Measurements from ENCODE around the gene TMEM201. TPM values are rescaled to one million over a fixed set of nuclear protein-coding genes. Genes with fewer than 3 reads are reported as not detected.
"Not testable (repeated sequence)": the region's sequence is repeated elsewhere in the genome, so short reads cannot be mapped to it uniquely, and the experiment has no call there.

Gene TMEM201
- total RNA-seq, 2 donors from 2014 or later: 5.1 to 18.1 TPM

- intact Hi-C loops (cut with DNase I): no loop called here
- TF ChIP-seq, protein P1, sequence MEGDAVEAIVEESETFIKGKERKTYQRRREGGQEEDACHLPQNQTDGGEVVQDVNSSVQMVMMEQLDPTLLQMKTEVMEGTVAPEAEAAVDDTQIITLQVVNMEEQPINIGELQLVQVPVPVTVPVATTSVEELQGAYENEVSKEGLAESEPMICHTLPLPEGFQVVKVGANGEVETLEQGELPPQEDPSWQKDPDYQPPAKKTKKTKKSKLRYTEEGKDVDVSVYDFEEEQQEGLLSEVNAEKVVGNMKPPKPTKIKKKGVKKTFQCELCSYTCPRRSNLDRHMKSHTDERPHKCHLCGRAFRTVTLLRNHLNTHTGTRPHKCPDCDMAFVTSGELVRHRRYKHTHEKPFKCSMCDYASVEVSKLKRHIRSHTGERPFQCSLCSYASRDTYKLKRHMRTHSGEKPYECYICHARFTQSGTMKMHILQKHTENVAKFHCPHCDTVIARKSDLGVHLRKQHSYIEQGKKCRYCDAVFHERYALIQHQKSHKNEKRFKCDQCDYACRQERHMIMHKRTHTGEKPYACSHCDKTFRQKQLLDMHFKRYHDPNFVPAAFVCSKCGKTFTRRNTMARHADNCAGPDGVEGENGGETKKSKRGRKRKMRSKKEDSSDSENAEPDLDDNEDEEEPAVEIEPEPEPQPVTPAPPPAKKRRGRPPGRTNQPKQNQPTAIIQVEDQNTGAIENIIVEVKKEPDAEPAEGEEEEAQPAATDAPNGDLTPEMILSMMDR (IDR thresholded peaks at IDR 0.05): no peak
- no peak overlapping the region for H3K9ac ChIP-seq (ENCODE audit: low read depth in 2 of 2, low read length in 2 of 2)
- H3K9me3 ChIP-seq: no peaks in the 10 kb centered on the region
- no peak overlapping the region for H3K4me3 ChIP-seq
- H3K4me1 ChIP-seq: no peaks in the 10 kb centered on the region
- no peak for DNase-seq
- no peaks in the 10 kb centered on the region for H3K36me3 ChIP-seq
- H3K27me3 ChIP-seq: no peaks in the 10 kb centered on the region
- H3K27ac ChIP-seq: no peak overlapping the region
Measured at GRCh38 chr1:9624081-9624480, 35.4 kb downstream of the TMEM201 start.

GRCh38 chr1:9625030-9625429, 36.3 kb downstream of the TMEM201 start:
- H3K27ac ChIP-seq; H3K4me3 ChIP-seq; H3K27me3 ChIP-seq; H3K9ac ChIP-seq (ENCODE audit: low read depth in 2 of 2, low read length in 2 of 2); H3K36me3 ChIP-seq; H3K4me1 ChIP-seq; DNase-seq; H3K9me3 ChIP-seq: not testable (repeated sequence)
- intact Hi-C loops (cut with DNase I): loop anchor here (5.0 kb wide), 1 partner anchor 97 kb away; no protein-coding TSS in a partner anchor

GRCh38 chr1:9626201-9626608, 37.5 kb downstream of the TMEM201 start:
- TF ChIP-seq, protein P1 (IDR thresholded peaks at IDR 0.05): no peak
- Histone ChIP-seq H3K27ac (no peak overlapping the region), H3K27me3 (no peaks in the 10 kb centered on the region), H3K36me3 (no peaks in the 10 kb centered on the region), H3K4me1 (no peaks in the 10 kb centered on the region), H3K4me3 (no peak overlapping the region), H3K9ac (ENCODE audit: low read depth in 2 of 2, low read length in 2 of 2) (no peak overlapping the region), H3K9me3 (no peaks in the 10 kb centered on the region)
- intact Hi-C loops (cut with DNase I): loop anchor here (2.0 to 5.0 kb wide), 2 partner anchors 96 to 241 kb away; no protein-coding TSS in a partner anchor
- no peak for DNase-seq

DNA sequence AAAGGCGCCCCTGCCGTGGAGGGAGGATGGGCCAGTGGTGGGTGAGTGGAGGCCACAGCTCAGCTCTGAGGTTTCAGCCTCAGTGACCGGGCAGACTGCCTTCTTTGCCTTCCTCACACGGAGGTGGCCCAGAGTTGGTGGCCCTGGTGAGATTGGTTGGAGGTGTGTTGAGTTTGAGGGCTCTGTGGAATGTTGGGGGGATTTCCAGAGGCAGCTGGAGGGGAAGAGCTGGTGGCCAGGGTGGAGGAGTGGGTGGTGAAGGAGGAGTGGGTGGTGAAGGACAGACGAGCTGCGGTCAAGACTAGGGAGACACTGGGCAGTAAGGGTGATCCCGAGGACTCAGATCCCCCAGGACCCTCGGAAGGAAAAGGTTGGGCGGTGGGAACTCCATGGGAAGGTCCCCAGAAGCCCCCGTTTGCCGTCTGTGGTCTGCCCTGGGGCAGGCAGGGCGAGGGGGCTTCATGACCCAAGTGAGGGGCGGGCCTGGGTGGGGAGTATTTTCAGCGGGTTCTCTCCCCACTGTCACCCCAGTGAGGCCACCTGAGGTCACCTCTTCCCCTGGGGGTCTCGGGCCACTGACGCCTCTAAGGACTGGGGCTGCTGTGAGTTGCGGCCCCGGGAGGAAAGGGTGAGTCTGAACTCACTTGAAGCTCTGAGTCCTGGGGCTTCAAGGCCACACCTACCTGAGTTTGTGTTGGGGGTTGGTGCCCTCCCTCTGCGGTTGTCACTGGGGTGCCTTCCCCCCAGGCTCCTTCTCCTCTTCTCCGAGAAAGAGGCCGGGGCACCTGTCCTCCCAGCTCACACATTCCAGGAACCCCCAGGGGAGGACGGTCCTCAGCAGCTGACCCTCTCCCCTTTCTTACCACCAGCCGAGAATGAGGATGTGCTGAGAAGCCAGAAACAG, 40.1 kb downstream of the TMEM201 start:
- no peak overlapping the region for H3K27ac ChIP-seq
- no peaks in the 10 kb centered on the region for H3K36me3 ChIP-seq
- H3K9me3 ChIP-seq: no peaks in the 10 kb centered on the region
- H3K4me3 ChIP-seq: no peak overlapping the region
- DNase-seq: peak; percentile 26
- no peaks in the 10 kb centered on the region for H3K27me3 ChIP-seq
- H3K4me1 ChIP-seq: no peaks in the 10 kb centered on the region
- intact Hi-C loops (cut with DNase I): loop anchor here (5.0 kb wide), 1 partner anchor 94 kb away; no protein-coding TSS in a partner anchor
- H3K9ac ChIP-seq (ENCODE audit: low read depth in 2 of 2, low read length in 2 of 2): peak overlapping the region in 1 of 2 donors; percentile 35
- TF ChIP-seq, protein P1 (IDR thresholded peaks at IDR 0.05): no peak

DNA sequence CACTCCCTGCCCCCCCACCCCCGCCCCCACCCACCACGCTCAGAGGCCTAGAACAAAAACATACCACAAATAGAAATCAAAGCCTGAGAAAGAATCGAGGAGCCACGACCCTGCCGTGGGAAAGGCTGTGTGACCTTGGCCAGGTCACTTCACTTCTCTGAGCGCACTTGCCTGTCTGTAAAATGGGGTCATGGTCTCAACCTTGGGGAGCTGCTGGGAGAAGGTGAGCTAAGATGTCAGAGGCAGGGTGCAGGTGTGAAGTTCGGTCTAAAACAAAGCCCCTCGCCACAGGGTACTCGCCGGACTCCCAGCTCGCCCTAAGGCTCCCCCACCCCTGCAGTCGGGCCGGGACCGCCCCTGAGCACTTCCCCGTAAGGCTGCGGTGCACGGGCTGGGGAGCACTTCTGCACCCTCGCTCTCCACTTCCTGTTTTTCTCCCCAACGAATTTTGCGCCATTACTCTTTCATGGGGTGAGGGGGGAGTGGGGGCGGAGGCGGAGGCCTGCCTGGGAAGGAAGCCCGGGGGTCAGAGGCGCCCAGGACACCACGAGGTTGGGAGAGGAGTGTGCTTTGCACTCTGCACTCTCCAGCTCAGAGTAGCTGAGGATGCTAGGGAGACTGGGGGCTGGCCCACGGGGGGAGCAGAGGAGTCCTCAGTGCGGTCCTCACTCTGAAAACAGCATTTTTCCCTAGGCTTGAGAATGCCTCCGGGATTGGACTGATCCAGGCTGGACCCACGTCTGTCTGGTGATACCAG, 40.9 kb downstream of the TMEM201 start:
- intact Hi-C loops (cut with DNase I): loop anchor here (5.0 kb wide), 1 partner anchor 93 kb away; no protein-coding TSS in a partner anchor
- Histone ChIP-seq H3K4me1 (no peaks in the 10 kb centered on the region), H3K27ac (peak overlapping the region; percentile 23), H3K36me3 (no peaks in the 10 kb centered on the region), H3K27me3 (no peaks in the 10 kb centered on the region), H3K4me3 (peak overlapping the region; percentile 1), H3K9me3 (no peaks in the 10 kb centered on the region), H3K9ac (ENCODE audit: low read depth in 2 of 2, low read length in 2 of 2) (peak overlapping the region in 1 of 2 donors; percentile 49)
- peak; percentile 50 for DNase-seq
- TF ChIP-seq, protein P1 (IDR thresholded peaks at IDR 0.05): no peak
